ENCODE measurements around the gene CD164L2.
"Not testable (repeated sequence)": the region's sequence is repeated elsewhere in the genome, so short reads cannot be mapped to it uniquely, and the experiment has no call there.

Gene CD164L2

GRCh38 chr1:27408151-27408550 lies 25.0 kb upstream of the CD164L2 start:
- TF ChIP-seq PRDM6 (tag by site-specific recombination; IDR thresholded peaks at IDR 0.05) (no peak), ZNF155 (tag by site-specific recombination; IDR thresholded peaks at IDR 0.05) (no peak), ZNF433 (tag by site-specific recombination; IDR thresholded peaks at IDR 0.05; ENCODE audit: low read depth) (no peak), KLF1 (tag by site-specific recombination; IDR thresholded peaks at IDR 0.05) (no peak), GLIS2 (tag by site-specific recombination; IDR thresholded peaks at IDR 0.05) (no peak), ZNF529 (tag by site-specific recombination; IDR thresholded peaks at IDR 0.05; ENCODE audit: insufficient replicate concordance) (no peak), BCL6B (tag by site-specific recombination; IDR thresholded peaks at IDR 0.05) (no peak), ZNF324 (tag by site-specific recombination; IDR thresholded peaks at IDR 0.05) (no peak), ZNF623 (tag by site-specific recombination; IDR thresholded peaks at IDR 0.05) (no peak), ZNF404 (tag by site-specific recombination; IDR thresholded peaks at IDR 0.05) (no peak), ZNF624 (tag by site-specific recombination; IDR thresholded peaks at IDR 0.05) (no peak), ZSCAN5A (tag by site-specific recombination; IDR thresholded peaks at IDR 0.05) (no peak), ZEB2 (tag by site-specific recombination; IDR thresholded peaks at IDR 0.05) (no peak), PRDM1 (tag by site-specific recombination; IDR thresholded peaks at IDR 0.05) (no peak), ZFP69B (tag by site-specific recombination; IDR thresholded peaks at IDR 0.05) (no peak), YY2 (tag by site-specific recombination; IDR thresholded peaks at IDR 0.05) (no peak), ZNF561 (tag by site-specific recombination; IDR thresholded peaks at IDR 0.05; ENCODE audit: borderline replicate concordance) (no peak), REST (tag by site-specific recombination; IDR thresholded peaks at IDR 0.05) (no peak)
- Histone ChIP-seq H3K4me1 (ENCODE audit: control insufficient read depth, insufficient read depth, low read length) (no peaks in the 10 kb centered on the region), H3K36me3 (ENCODE audit: control insufficient read depth in 2 of 2, insufficient read depth in 1 of 2, low read length in 2 of 2) (peaks cover 6 to 73% of the 10 kb centered on the region in 2 experiments; a peak in 2 of 3 replicates), H3K27ac (ENCODE audit: extremely low read depth, low read depth, low read length) (no peak overlapping the region), H3K9me3 (ENCODE audit: control insufficient read depth, insufficient read depth, low read depth, low read length) (no peaks in the 10 kb centered on the region), H3K4me3 (ENCODE audit: low read depth, low read length) (no peak overlapping the region)
- ChIA-PET POLR2A (no interaction called here), CTCF (no interaction called here)

- POLR2A ChIA-PET; H3K4me1 ChIP-seq (ENCODE audit: control insufficient read depth, insufficient read depth, low read length); H3K27ac ChIP-seq (ENCODE audit: extremely low read depth, low read depth, low read length); H3K9me3 ChIP-seq (ENCODE audit: control insufficient read depth, insufficient read depth, low read depth, low read length); H3K4me3 ChIP-seq (ENCODE audit: low read depth, low read length): not testable (repeated sequence)
- CTCF ChIA-PET: interaction anchor here (1.9 kb wide), 1 partner anchor 12 kb away, joined by 5 read pairs; no protein-coding TSS in a partner anchor
- peaks cover 0 to 59% of the 10 kb centered on the region in 2 experiments; a peak in 2 of 3 replicates for H3K36me3 ChIP-seq (ENCODE audit: control insufficient read depth in 2 of 2, insufficient read depth in 1 of 2, low read length in 2 of 2)
These were observed 23.7 kb upstream of the CD164L2 start for GRCh38 chr1:27406791-27407190.

All from HEK293 (cell line).